GM10266 (cell line): ENCODE data around the gene WDR20.
"Not testable (repeated sequence)": the region's sequence is repeated elsewhere in the genome, so short reads cannot be mapped to it uniquely, and the experiment has no call there.

ENCODE experiments used
- DNase-seq: peaks from one replicate; pipeline ENCODE4 v3.0.0; 2012; ENCODE audit errors: extremely low spot score
- TF ChIP-seq, protein P1 (sequence below): IDR thresholded peaks from 2 replicates; pipeline ENCODE4 v1.5.1; 2012; ENCODE audit warnings: mild to moderate bottlenecking, low read depth; ENCODE audit not compliant: control insufficient read depth, insufficient read depth; ENCODE audit errors: missing control alignments

Gene WDR20

DNA sequence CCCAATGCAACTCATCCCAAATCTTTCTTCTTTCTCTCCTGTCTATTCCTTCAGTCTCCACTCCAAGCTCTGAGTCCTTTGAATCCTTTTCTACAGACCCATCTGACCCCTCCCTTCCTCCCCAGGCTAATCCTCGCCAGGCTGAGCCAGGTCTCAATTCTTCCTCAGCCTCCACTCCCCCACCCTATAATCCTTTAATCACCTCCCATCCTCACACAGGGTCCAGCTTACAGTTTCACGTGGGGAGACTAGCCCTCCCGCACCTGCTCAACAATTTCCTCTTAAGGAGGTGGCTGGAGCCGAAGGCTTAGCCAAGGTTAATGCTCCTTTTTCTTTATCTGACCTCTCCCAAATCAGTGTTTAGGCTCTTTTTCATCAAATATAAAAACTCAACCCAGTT lies 101.5 kb downstream of the WDR20 start:
- TF ChIP-seq, protein P1, sequence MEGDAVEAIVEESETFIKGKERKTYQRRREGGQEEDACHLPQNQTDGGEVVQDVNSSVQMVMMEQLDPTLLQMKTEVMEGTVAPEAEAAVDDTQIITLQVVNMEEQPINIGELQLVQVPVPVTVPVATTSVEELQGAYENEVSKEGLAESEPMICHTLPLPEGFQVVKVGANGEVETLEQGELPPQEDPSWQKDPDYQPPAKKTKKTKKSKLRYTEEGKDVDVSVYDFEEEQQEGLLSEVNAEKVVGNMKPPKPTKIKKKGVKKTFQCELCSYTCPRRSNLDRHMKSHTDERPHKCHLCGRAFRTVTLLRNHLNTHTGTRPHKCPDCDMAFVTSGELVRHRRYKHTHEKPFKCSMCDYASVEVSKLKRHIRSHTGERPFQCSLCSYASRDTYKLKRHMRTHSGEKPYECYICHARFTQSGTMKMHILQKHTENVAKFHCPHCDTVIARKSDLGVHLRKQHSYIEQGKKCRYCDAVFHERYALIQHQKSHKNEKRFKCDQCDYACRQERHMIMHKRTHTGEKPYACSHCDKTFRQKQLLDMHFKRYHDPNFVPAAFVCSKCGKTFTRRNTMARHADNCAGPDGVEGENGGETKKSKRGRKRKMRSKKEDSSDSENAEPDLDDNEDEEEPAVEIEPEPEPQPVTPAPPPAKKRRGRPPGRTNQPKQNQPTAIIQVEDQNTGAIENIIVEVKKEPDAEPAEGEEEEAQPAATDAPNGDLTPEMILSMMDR: no peak
- DNase-seq: no peak

DNA sequence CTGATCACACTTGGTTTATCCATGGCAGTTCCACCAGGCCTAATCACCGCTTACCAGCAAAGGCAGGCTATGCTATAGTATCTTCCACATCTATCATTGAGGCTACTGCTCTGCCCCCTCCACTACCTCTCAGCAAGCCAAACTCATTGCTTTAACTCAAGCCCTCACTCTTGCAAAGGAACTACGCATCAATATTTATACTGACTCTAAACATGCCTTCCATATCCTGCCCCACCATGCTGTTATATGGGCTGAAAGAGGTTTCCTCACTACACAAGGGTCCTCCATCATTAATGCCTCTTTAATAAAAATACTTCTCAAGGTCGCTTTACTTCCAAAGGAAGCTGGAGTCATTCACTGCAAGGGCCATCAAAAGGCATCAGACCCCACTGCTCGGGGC lies 104.1 kb downstream of the WDR20 start:
- not testable (repeated sequence) for DNase-seq

DNA sequence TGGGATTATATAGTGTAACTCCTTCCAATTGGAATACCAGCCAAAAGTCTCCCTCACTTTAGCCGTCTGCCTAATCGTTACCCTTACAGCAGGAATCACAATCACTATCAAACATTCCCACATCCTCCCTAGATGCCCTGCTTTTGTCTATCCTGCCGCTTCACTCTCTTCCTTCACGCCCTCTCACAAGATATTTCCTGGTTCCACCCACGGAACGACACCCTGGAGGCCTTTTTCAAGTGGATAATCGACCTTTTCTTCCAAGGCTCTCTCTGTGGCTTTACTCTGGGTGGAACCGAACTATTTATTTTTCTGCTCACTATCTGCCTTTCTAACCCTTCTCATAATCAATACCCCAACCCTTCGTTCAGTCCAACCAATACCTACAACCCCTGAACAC lies 106.4 kb downstream of the WDR20 start:
- no peak for DNase-seq
- TF ChIP-seq, protein P1: no peak

DNA sequence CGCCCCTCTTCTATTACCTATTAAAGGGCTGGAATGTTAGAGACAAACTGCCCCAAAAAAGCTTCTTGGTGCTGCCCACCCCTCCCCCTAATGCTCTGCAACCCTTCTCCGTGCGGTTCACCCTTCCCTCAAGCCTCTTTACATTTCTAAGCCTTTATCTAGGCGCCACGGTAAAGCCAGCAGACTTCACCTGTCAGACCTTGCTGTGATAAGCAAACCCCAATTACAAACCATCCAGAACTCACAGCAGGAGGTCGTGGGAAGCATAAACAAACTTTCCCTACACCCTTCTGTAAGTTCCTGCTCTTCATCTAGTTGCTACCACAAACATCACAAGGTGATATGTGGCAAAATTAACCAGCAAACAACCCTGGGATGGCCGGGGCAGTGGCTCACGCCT lies 108.4 kb downstream of the WDR20 start:
- no peak for DNase-seq
- TF ChIP-seq, protein P1: no peak

DNA sequence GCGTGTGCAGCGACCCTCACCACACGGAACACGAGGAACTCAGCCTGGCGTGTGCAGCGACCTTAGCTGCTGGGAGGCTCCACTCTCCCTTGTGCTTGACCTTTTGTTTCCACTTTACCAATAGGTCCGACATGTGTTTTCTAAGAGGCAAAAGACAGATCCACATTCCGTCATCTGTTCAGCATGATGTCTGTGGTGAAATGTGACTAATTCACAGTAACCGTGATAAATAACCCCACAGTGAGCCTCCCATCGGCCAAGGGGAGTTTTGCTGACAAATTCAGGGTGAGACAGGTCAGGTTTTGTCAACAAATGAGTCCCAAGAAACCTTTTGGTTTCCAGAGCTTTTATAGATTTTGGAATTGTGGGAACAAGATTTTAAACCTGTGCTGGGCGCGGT lies 109.3 kb downstream of the WDR20 start:
- TF ChIP-seq, protein P1: no peak
- no peak for DNase-seq

DNA sequence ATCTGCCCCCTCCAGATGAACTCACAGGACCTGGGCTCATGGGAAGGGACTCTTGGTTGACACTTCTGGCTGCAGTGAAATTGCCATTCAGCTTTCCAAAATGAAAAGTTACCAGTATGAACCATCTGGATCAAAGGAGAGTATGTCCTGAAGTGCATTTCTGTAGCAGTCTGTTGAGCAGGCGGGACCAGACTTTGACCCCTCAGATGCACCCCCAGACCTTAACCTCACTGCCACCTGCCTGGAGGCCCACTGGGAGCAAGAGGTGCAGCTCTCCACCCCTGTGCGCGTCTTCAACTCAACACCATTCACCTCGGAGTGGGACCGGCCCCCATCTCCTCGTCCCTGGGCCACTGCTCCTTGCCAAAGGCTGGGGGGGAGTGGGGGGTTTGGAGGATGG lies 110.3 kb downstream of the WDR20 start:
- DNase-seq: no peak
- TF ChIP-seq, protein P1: no peak

DNA sequence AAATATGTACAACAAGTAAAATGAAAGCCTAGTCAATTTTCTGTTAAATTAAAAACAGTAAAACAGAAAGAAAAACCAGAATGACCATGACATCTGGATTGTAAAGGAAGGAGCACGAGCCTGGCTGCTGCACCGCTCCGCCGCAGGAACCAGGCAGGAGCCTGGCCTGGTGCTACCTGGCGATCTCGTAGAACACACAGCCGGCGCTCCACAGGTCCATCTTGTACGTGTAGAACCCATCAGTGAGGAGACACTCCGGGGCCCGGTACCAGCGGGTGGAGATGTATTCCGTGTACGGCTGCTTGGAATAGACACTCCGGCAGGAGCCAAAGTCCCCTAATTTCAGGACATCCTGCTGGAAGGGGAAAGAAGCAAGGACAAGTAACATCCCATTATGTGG lies 110.9 kb downstream of the WDR20 start:
- no peak for DNase-seq
- TF ChIP-seq, protein P1: no peak

DNA sequence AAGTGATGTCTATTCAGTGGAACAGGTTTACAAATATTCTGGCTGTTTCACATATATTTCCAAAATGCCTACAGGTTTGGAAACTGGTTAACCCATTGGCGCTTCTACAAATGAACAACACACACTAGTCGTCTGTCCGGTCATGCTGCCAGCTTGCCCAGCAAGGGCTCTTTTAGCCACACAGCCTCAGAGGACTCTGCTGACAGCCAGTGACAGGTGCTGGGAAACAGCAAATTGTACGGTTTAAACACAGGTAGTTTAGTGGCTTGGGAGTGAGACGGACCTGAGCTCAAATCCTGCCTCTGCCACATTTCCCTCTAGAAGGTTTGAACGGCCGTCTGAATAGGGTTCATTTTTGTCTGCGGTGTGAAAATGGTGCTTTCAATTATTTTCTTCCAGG lies 111.5 kb downstream of the WDR20 start:
- TF ChIP-seq, protein P1: no peak
- DNase-seq: no peak
